ENCODE results near the gene ANKRD17.

GRCh38 chr4:73098016-73098415, 160.6 kb downstream of the ANKRD17 start:
- no peak for TF ChIP-seq YY1 (IDR thresholded peaks at IDR 0.05; ENCODE audit: insufficient read depth, insufficient read length)
- no peak for TF ChIP-seq SUZ12 (IDR thresholded peaks at IDR 0.05; ENCODE audit: extremely low read depth, insufficient read depth, insufficient read length)
- TF ChIP-seq ZNF274 (IDR thresholded peaks at IDR 0.05; ENCODE audit: low read depth, low read length): no peak

All from NT2/D1 (cell line).